Activated CD4-positive, alpha-beta T cell treated with anti-CD3 and anti-CD28 coated beads, Interleukin-2, amount 50 U/mL, for 4 hours (primary cell): ENCODE data around the gene GRM5.

Source experiments
- DNase-seq, 2 experiments: peaks; one replicate each; pipeline ENCODE4 v3.0.0-alpha.2; 2020

Gene GRM5

GRCh38 chr11:88692306-88693086 lies 373.3 kb downstream of the GRM5 start:
- DNase-seq, result no peak

- no peak for DNase-seq
Measured at GRCh38 chr11:88689548-88690240, 376.1 kb downstream of the GRM5 start.

GRCh38 chr11:88683024-88683423 lies 382.8 kb downstream of the GRM5 start:
- no peak for DNase-seq

- no peak for DNase-seq
Measured at GRCh38 chr11:88680806-88681205, 385.0 kb downstream of the GRM5 start.

GRCh38 chr11:88666364-88666763 lies 399.4 kb downstream of the GRM5 start:
- no peak for DNase-seq

DNA sequence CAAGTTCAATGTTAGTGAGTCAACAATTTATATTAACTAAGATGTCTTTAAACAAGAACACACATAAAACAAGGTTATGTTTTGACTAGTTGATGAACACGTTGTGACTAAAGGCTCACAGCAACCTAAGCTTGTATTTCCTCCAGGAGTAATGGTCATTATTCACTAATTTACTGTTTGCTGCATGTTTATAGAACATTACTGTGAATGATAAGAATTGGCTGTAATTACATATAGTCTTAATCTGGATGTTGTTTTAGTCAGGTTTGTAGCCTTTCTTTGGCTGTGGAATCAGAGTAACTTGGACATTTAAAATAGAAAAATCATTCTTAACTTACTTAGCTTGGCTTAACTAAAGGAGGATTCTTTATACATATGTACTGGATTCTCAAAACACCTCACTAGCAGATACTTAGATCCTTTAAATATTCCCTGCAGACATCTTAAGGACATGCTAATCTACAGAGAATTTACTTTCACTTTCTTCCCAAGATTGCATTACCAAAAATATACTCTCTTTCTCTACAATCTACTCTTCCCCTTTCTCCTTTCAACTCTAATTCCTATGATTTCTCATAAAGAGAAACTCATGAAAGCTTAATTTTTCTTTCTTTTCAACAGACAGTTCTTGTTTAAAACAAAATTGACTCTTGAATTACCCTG lies 408.6 kb downstream of the GRM5 start:
- no peak for DNase-seq

DNA sequence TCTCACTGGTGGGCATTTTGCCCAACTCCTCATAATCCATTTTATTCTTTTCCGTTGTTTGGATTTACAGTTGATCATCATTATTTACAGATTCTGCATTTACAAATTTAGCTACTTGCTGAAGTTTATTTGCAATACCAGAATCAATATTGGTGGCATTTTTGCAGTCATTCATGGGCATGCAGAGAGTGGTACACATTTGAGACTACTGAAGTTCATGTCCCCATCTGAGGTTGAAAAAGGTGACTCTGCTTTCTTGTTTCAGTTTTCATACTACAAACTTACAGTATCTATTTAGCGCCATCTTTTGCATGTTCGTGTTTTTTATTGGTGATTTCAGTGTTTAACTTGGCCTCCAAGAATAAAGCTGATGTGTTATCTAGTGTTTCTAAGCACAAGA lies 409.5 kb downstream of the GRM5 start:
- DNase-seq, result no peak

GRCh38 chr11:88655656-88656055 lies 410.1 kb downstream of the GRM5 start:
- no peak for DNase-seq

- no peak for DNase-seq
Measured at GRCh38 chr11:88655196-88655595, 410.6 kb downstream of the GRM5 start.

GRCh38 chr11:88651556-88651955 lies 414.2 kb downstream of the GRM5 start:
- no peak for DNase-seq

GRCh38 chr11:88644724-88645123 lies 421.1 kb downstream of the GRM5 start:
- no peak for DNase-seq

DNA sequence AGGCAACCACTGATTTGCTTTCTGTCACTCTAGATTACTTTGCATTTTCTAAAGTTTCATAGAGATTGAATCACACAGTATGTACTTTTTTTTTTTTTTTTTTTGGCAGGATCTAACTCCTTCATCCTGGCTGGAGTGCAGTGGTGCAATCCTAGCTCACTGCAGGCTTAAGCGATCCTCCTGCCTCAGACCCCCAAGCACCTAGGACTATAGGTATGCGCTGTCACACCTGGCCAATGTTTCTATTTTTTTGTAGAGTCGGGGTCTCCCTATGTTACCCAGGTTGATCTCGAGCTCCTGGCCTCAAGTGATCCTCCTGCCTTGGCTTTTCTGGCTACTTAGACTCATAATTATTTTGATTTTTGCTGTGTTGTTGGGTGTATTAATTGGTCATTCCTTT lies 433.6 kb downstream of the GRM5 start:
- no peak for DNase-seq

GRCh38 chr11:88631497-88631896 lies 434.3 kb downstream of the GRM5 start:
- DNase-seq, result no peak

DNA sequence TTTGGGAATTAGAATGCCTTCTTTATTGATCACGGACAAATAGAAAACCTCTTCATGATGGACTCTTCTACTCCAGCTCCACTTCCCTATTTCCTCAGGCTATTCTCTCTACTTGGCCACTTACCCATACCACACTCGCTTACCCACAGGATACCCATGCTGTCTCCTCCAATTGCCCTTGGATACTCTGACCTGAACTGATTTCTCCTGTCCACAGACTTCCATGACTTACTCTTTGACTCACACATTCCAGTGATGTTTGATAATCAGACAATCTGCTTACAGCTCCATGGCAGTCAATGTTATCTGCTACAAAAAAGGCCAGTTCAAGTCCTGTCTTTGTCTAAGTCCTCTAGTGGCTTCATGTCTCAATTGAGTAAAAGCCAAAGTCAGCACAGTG lies 436.3 kb downstream of the GRM5 start:
- DNase-seq, result no peak

DNA sequence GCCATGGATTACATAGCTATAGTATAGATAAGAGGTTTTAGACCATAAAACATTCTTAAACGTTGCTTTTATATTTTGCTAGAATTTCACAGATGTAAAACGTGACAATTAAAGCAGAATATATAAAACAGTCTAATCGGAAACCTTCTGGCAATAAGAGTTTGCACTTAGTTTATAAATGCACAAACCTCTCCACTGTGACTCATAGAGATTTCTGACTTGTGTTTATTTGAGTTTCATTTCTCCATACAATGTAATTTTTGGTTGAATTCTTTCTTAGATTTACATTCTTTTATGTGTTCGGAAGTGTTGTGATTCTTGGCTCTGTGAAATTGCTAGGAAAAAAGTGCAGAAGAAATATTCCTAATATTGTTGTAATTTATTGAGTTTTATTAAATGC lies 439.6 kb downstream of the GRM5 start:
- DNase-seq, result no peak

- no peak for DNase-seq
Measured at GRCh38 chr11:88623531-88623930, 442.3 kb downstream of the GRM5 start.

GRCh38 chr11:88620568-88621130 lies 445.1 kb downstream of the GRM5 start:
- DNase-seq, result no peak

DNA sequence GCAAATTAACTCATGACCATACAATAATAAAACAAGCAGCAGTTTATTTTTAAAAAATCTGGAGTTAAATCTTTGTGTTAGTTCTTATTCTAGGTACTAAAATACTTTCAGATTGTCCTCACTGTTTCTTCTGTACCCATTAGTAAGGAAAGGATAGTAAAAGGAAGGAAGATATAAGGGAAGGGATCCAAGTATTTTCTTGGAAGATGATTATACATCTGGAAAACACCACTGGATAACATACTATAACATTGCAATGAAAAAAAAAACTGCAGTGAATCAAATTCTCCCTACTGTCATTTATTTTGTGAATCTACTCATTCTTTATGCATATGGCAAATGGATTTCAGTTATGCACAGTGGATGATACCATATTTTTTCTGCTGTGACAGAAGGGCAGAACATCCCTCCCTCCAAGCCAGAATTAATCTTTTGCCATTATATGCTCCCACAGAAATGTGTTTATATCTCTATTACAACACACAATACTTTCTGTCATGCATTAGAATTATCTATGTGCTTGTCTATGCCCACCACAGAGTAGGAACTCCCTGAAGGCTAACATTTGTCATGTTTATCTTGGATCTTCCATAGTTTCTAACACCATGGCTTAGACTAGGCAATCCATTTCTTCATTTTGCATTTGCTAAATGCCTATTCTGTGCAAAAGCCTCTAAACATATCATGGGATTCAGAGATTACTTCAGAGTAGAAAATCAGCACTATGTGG lies 446.0 kb downstream of the GRM5 start:
- no peak for DNase-seq

DNA sequence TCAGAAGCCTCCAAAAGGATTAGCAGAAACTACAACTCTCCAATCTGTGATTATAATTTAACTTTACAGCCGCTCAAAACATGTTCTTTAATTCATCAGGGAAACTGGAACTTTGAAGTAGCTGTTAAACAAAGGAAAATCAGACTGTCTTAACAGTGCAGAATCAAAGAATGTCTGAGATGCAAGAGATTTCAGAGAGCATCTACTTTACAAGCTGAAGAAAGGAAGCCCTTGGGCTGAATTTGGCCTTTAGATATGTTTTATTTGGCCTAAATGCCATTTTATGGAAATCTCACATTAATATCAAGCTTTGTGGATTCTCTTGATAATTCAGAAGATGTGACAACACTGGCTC lies 446.7 kb downstream of the GRM5 start:
- no peak for DNase-seq

- no peak for DNase-seq
Measured at GRCh38 chr11:88618327-88619070, 447.3 kb downstream of the GRM5 start.

DNA sequence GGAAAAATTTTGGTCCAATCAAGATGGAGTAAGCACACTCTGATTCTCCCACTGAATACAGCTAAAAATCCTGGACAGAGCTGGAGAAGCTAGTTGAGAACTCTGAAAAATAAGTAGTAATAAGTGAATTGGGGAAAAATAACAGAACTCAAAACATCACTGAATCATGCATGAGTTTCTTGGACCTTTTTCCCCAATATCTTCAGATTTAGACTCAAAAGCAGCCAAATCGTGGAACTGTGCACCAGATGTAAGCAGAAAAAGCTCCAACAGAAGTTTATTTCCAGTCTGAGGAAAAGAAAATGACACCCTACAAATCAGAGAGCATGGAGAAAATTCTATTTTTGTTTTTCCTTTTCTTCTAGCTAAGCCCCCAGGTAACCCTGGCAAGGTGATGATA lies 448.6 kb downstream of the GRM5 start:
- DNase-seq, result no peak

GRCh38 chr11:88604260-88604659 lies 461.5 kb downstream of the GRM5 start:
- DNase-seq, result no peak
